Forelimb muscle (tissue), 1 donor: ENCODE data around the gene LIN52. TPM values are rescaled to one million over a fixed set of nuclear protein-coding genes. Genes with fewer than 3 reads are reported as not detected.
"Not testable (repeated sequence)": the region's sequence is repeated elsewhere in the genome, so short reads cannot be mapped to it uniquely, and the experiment has no call there.

Experiments used
- DNase-seq: peaks from one replicate; pipeline ENCODE4 v3.0.0-alpha.2; 2013; ENCODE audit warnings: low read depth
- polyA plus RNA-seq: library from polyadenylated mRNA; unstranded; fragments of 120-200 nt; gene quantifications from one replicate; pipeline ENCODE4 v1.2.1, GENCODE V29; 2013; ENCODE audit not compliant: insufficient read length

Gene LIN52
- polyA plus RNA-seq, 1 donor, result 8.8 TPM

- DNase-seq, result no peak
Measured at GRCh38 chr14:74109369-74109768, 24.6 kb downstream of the LIN52 start.

- DNase-seq, result not testable (repeated sequence)
Measured at GRCh38 chr14:74111395-74112216, 26.9 kb downstream of the LIN52 start.

- DNase-seq, result not testable (repeated sequence)
Measured at GRCh38 chr14:74125487-74125886, 40.7 kb downstream of the LIN52 start.

GRCh38 chr14:74126315-74127013 lies 41.7 kb downstream of the LIN52 start:
- DNase-seq, result no peak

GRCh38 chr14:74127634-74128033 lies 42.9 kb downstream of the LIN52 start:
- DNase-seq, result no peak

GRCh38 chr14:74133833-74134481 lies 49.2 kb downstream of the LIN52 start:
- no peak for DNase-seq

GRCh38 chr14:74134484-74134883 lies 49.7 kb downstream of the LIN52 start:
- DNase-seq, result no peak

- no peak for DNase-seq
Measured at GRCh38 chr14:74135426-74135825, 50.7 kb downstream of the LIN52 start.

- no peak for DNase-seq
Measured at GRCh38 chr14:74140374-74140850, 55.7 kb downstream of the LIN52 start.

- no peak for DNase-seq
Measured at GRCh38 chr14:74141703-74142102, 56.9 kb downstream of the LIN52 start.

- no peak for DNase-seq
Measured at GRCh38 chr14:74142523-74142922, 57.8 kb downstream of the LIN52 start.

- no peak for DNase-seq
Measured at GRCh38 chr14:74144789-74145188, 60.0 kb downstream of the LIN52 start.

GRCh38 chr14:74147571-74147970 lies 62.8 kb downstream of the LIN52 start:
- DNase-seq, result no peak

GRCh38 chr14:74148705-74149104 lies 63.9 kb downstream of the LIN52 start:
- no peak for DNase-seq

- no peak for DNase-seq
Measured at GRCh38 chr14:74155287-74155686, 70.5 kb downstream of the LIN52 start.

- DNase-seq, result no peak
Measured at GRCh38 chr14:74155749-74156148, 71.0 kb downstream of the LIN52 start.

- DNase-seq, result no peak
Measured at GRCh38 chr14:74160763-74161162, 76.0 kb downstream of the LIN52 start.

- DNase-seq, result no peak
Measured at GRCh38 chr14:74161526-74162158, 76.9 kb downstream of the LIN52 start.

GRCh38 chr14:74169906-74170305 lies 85.2 kb downstream of the LIN52 start:
- DNase-seq, result no peak

GRCh38 chr14:74176400-74176793 lies 91.6 kb downstream of the LIN52 start:
- DNase-seq, result no peak

GRCh38 chr14:74179856-74180255 lies 95.1 kb downstream of the LIN52 start:
- no peak for DNase-seq
